Activated T-cell treated with anti-CD3 and anti-CD28 coated beads for 1 hour (primary cell): ENCODE results near the gene INPP4B.

ENCODE experiments used
- DNase-seq: peaks from one replicate; pipeline ENCODE4 v3.0.0-alpha.2; 2020; ENCODE audit warnings: low read depth

The INPP4B gene

GRCh38 chr4:142291299-142292050 lies 554.6 kb downstream of the INPP4B start:
- DNase-seq: no peak

DNA sequence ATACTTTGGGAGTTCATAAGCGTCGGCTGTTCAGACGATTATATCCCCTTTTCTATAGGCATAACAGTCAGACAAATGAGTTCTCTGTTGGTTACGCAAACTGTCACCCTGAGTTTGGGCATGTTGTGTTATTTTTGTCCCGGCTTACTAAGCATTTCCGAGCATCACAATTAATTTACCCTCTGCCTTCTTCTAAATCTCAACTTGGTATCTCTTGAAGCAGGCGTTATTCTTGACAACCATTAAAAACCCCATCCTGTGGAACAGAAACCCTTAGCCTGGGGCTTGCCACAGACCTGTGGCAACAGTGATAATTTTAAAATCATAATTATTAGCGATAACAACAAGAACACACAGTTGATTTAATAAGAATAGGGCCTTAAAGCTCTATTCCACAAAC lies 558.7 kb downstream of the INPP4B start:
- no peak for DNase-seq

DNA sequence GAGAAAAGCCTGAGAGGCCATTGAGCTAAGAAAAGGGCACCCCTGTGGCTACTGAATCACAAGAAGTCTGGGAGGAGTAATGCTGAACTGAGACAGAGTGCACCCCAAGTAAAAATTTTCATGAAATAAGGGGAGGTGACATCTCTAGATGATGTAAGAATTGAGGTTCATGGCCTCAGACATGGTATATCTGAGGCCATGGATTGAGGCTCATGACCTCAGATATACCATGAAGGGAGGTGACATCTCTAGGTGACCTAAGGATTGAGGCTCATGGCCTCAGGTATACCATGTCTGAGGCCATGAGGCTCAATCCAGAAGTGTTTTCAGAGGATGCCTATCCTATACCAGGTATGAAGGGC lies 560.9 kb downstream of the INPP4B start:
- DNase-seq: no peak

DNA sequence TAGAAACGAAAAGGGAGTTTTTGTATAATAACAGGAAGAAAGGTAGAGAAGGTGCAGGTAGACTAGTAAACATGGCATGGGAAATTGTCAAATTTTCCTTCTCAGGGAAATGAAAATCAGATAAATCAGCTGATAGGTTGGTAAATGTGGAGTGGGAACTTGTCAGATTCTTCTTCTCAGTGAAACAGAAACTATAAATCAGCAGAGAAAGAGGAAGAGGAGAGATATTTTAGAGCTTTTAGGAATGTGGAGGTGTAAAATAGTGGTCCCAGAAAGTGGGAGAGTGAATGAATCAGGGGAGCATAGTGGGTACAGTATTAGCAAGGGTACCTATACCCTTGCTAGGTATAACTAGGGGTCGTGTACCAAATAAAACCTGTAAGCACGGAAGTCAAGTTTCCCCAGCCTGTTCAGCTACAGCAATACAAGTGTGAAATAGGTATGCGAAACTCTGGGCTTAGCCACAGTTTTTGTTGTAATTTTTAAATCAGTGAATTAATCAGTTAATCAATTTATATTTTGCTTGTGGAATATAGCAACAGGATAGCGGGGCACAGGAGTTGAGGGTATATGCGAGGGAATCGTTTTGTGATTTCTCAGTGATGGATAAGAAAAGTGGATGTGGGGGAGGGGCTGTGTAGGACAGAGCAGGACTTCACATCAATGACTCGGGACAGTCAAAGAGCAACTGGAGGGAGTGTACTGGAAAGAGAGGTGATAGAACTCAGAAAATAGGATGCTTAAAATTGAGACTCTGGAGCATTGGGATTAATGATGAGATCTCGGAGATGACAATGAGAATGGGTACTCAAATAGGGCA lies 561.5 kb downstream of the INPP4B start:
- DNase-seq: no peak

- DNase-seq: peak; percentile 8
Observed at GRCh38 chr4:142282870-142283431, 563.1 kb downstream of the INPP4B start.

DNA sequence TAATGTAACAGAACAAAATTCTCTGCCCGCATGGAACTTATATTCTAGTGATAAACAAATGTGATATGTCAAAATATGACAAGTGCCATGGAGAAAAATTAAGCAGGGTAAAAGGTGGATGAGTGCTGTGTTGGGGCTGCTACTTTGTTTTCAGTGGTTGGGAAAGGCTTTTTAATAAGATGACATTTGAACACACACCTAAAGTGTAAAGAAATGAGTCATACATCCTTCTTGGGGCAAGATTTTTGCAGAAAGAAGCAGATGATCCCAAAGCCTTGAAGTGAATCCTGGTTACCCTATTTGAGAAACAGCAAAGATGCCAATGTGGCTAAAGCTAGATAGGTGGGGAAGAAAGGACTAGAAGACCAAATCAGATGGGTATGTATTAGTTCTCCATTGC lies 564.1 kb downstream of the INPP4B start:
- DNase-seq: no peak

DNA sequence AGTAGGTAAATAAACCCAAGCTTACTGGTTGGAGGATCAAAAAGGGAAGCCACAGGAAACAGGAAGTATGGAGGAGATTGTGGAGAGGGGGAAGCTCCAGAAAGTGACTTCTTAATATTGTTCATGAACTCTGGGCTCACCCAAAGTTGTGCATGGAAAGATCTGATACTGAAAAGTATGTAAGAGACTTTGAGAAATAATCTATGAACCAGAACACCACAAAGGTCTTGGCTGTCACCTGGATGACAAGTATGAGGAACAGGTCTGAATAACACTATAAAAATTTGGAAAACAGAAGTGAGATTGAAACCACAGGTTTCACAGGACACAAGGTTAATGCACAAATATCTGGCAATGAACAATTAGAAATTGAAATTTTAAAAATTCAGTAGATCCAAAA lies 567.4 kb downstream of the INPP4B start:
- no peak for DNase-seq

DNA sequence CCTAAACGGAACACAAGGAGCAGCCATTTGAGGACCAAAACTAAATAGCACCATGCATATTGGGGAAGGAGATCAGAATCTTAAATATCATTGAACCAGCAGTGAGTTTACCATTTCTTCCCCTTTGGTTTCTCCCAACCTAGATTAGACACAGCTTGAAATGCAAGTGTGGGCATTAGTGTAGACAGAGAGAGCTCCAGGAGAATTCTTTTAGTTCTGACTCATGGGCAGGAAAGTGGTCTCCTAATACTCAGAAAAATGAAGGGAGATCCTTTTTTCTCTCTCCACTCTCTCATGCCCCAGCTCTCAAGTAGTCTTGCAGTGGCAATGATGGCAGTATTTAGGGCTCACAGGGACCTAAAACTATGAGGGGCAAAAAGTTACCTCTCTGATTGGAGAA lies 567.9 kb downstream of the INPP4B start:
- DNase-seq: no peak

DNA sequence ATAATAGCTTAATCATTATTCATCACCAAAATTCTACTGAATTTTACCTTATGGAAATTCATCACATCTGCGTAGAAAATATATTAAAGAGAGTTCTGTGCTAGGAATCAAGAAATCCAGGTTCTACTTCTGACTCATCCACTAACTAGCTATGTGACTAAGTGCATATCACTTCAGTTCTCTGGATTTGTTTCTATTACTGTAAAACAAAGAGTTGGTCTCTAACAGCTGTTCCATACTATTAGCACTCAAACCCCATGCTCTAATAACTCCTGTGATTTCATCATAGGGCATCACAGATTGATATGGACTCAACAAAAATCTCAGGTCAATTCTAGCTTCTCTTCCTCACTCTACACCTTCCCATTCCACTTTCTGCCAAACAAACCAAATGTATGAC lies 572.0 kb downstream of the INPP4B start:
- no peak for DNase-seq

- no peak for DNase-seq
Observed at GRCh38 chr4:142272452-142272851, 573.6 kb downstream of the INPP4B start.

- DNase-seq: no peak
Observed at GRCh38 chr4:142271832-142272231, 574.3 kb downstream of the INPP4B start.

DNA sequence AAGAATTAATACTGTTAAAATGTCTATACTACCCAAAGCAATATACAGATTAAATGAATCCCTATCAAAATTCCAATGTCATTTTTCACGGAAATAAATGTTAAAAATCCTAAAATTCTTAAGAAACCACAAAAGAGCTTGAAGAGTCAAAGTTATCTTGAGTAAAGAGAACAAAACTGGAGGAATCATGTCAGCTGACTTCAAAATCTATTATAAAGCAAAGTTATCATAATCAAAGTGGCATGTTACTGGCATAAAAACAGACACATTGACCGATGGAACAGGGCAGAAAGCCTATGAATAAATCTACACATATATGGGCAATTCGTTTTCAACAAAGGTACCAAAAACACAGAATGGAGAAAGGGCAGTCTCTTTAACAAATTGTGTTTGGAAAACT lies 579.0 kb downstream of the INPP4B start:
- DNase-seq: no peak

- no peak for DNase-seq
Observed at GRCh38 chr4:142265946-142266345, 580.2 kb downstream of the INPP4B start.

DNA sequence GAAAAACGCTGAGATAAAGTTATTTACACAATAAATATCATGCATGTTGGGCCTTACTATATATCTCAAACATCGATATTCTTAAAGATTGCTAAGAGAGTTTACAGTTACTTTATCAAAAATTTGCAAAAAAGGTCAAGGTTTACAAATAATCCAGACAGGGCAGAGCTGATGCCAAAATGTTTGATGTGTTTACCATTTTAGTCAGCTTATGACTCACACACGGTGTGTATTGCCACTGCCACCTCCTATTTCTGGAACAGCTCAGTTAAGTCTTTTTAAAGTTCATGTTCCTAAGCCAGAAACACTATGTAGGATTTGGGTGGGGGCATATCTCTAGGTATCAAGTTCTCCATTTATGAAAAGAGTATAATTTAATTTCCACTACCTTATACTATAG lies 580.6 kb downstream of the INPP4B start:
- DNase-seq: no peak

- no peak for DNase-seq
Observed at GRCh38 chr4:142264961-142265360, 581.1 kb downstream of the INPP4B start.

GRCh38 chr4:142262956-142263355 lies 583.1 kb downstream of the INPP4B start:
- no peak for DNase-seq

DNA sequence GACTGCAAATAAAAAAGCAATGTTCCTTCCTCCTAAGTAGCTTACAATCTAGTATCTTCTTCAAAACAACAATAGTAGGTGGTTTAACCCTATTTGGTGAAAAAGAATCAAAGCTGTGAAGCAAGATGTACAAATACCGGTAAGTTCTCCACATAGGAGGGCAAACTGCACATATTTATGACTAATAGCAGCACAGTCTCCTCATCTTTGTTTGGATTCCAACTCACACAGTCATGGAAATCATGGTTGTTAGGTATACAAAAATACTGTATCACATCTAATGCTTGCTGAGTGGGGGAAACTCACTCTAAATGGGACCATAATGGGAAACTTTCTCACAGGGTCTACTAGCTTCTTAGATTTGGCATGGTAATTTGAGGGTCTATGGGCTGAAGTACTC lies 597.2 kb downstream of the INPP4B start:
- no peak for DNase-seq

GRCh38 chr4:142243255-142243654 lies 602.8 kb downstream of the INPP4B start:
- DNase-seq: no peak

DNA sequence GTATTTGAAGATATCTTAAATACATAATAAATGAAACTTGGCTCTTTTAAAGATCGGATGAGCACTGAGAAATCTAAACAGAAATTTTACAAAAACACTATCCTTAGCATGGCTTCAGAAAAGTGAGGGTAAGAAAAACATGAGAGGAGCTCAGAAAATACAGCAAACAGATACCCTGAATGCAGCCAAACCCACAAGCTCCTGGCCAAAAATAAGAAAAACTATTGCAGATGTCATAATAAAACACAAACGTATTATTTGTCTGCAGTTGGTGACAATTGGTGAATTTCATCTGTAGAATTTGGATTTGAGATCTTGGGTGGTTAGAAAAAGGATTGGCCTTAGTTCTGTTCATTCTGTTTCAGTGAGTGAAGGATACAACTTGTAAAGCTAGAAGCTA lies 603.9 kb downstream of the INPP4B start:
- DNase-seq: no peak

DNA sequence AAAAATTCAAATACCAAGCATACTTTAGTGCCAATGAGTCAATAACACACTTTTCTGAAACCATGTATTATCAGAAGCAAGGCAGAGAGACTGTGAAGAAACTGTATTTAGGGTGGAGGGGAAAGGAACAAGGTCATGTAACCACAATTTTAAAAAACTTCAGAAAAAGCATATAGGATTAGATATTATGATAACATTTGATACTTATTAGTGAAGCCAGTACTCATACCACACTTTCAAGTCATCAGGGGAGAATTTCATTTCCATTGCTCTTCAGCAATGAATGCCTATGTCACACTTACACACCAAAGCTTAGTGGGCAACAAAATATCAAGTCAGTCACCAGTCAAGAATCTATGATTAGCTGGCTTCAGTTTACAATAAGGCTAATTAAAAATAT lies 607.5 kb downstream of the INPP4B start:
- no peak for DNase-seq

GRCh38 chr4:142236268-142236667 lies 609.8 kb downstream of the INPP4B start:
- DNase-seq: no peak

GRCh38 chr4:142231787-142232186 lies 614.3 kb downstream of the INPP4B start:
- DNase-seq: no peak

GRCh38 chr4:142230991-142231390 lies 615.1 kb downstream of the INPP4B start:
- no peak for DNase-seq
